ENCODE measurements around the gene POFUT1.

The POFUT1 gene

DNA sequence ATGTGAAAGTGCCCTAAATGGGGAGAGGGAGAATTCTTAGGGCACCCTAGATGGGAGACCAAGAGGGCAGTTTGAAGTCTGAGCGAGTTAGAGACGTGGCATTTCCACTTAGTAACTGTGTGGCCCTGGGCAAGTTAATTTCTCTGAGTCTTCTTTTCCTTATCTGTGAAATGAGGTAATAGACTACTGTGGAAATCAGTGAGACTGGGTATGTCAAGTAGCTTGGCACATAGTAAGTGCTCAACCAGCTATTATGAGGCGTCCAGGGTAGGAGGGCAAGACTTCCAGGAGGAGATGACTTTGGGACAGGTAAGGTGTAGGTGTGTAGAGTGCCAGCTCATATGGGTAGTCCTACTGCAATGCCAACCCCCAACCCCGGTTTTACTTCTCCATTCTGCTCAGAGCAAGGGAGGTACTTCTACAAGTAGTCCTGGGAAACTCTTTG is 70.5 kb downstream of the POFUT1 start:
- DNase-seq (ENCODE audit: low spot score) = no peak

DNA sequence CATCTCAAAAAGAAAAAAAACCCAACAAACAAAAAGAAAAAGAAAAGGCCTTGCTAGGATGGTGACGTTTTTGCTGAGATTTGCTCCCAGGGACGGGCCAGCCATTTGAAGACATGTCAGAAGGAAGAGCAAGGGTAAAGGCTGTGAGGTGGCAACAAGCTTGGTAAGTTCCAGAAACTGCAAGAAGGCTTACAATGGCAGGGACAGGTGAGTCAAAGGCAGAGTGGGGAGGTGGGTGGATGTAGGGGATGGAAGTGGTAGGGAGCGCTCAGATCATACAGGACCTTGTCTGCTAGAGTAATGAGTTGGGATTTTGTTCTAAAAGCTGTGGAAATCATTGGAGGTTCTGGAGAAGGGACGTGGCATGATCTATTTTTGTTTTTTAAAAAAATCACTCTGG is 74.0 kb downstream of the POFUT1 start:
- DNase-seq (ENCODE audit: low spot score) = no peak

DNA sequence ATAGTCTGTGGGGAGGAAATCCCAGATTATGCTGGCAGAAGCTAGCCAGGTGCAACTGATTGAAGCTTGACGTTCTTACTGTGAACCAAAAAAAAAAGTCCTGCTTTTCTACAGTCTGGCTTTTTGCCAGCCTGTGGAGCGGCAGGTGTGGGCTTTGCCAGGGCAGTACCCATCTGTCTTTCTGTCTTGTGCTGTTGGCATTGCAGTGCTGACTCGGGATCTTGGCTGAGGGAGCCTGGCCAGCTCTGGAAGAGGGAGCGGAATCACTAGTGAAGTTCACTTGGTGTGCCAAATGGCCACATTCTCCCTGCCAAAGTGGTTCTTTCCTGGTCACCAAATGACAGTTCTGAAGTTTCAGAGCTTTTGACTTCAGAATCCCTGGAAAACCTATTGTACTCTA is 74.8 kb downstream of the POFUT1 start:
- no peak for DNase-seq (ENCODE audit: low spot score)

DNA sequence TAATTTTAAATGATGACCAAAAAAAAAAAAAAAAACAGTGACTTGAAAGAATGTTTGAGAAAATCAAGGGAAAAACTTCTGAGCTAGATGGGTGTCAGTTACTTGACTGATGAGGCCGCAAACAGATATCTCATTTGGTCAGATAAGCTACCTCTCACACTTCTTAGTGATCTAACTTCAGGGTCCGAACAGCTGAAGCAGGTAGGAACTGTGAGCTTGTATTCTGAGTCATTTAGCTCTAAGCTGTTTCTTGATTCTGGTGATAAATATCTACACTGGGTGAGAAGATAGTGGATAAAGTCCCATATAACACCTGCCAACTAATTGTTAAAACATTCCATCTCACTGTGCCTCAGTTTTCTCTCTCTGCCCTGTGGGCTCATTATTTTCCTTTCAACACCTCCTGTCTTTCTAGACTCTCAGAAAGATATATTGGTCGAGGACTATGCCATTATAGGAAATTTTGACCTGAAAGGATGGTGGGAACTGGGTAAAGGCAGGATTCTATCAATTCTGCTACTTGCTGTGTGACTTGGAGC is 77.5 kb downstream of the POFUT1 start:
- DNase-seq (ENCODE audit: low spot score) = no peak

DNA sequence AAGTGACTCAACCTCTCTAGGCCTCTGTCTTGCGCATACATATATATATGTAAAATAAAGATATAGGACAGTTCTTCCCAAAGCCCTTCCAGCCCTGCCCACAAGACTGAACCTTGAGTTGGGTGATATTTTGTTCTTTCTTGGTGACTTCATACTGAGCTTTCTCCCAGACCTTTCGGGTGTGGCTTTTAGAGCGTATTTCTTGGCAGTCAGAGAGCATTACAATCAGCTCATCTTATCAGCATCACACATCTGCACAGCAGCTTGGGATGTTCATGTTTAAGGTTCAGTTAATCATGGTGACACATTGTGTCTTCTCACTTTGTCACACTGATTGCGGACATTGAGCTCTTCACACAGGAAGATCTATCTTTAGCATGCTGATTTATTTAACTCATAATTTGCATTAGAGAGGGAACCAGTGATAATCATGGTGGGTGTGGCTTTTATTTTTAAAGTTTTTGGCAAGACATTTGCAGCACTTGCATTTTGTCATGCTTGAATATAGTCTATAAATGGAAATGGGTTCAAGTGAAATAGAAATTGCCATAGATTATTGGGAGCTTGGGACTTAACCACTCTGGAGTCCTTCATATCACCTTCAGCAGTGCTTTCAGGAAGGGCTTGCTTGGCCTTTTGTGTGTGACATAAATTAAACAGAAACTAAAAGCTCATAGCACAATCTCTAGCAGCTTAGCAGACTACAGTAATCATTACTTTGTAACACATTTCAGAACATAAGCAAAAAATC is 78.1 kb downstream of the POFUT1 start:
- DNase-seq (ENCODE audit: low spot score) = no peak

DNA sequence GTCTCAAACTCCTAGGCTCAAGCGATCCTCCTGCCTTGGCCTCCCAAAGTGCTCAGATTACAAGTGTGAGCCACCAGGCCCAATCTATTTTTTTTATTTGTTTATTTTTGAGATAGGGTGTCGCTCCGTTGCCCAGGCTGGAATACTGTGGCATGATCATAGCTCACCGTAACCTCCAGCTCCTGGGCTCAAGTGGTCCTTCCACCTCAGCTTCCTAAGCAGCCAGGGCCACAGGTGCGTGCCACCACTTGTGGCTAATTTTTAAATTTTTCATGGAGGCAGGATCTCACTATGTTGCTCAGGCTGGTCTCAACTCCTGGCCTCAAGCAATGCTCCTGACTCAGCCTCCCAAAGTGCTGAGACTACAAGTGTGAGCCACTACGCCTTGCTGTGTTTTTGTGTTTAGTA is 79.6 kb downstream of the POFUT1 start:
- DNase-seq (ENCODE audit: low spot score) = no peak
